ENCODE data around the gene GPX3.

Gene GPX3

DNA sequence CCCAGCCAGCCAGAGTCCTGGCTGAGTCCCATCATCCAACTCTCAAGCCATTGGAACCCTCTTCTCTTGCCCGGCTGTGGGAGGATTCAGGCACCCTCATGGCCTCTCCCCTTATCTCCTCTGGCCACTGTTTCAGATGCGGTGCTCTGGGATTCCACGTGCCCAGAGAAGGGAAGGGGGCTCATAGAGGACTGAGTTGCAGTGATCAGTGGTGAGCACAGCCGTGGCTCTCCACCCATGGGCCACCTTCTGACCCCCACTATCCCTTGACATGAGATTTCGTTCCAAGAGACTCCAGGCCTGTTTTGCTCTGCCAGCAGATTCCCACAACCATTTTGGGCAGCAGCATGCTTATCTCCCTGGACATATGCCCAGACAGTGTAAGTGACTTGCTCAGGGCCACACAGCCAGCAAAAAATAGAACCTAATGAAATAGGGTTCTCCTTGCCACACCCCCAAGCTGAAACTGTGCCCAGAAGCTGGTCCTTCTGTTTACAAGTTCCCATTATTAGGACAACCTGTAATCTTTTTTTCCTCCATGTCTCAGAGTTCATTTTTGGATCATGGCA, 2.7 kb downstream of the GPX3 start:
- Histone ChIP-seq H3K4me2 (ENCODE audit: low read length) (no peak overlapping the region), H2AFZ (ENCODE audit: low read depth, low read length) (no peak overlapping the region), H3K27me3 (ENCODE audit: low read depth, low read length) (no peaks in the 10 kb centered on the region), H3K4me3 (ENCODE audit: low read length) (no peak overlapping the region), H3K27ac (ENCODE audit: low read length) (no peak overlapping the region), H3K9me3 (ENCODE audit: insufficient read depth, low read length) (no peaks in the 10 kb centered on the region), H3K4me1 (ENCODE audit: low read length) (no peaks in the 10 kb centered on the region), H4K20me1 (ENCODE audit: insufficient read depth, low read length) (no peaks in the 10 kb centered on the region), H3K36me3 (replicated peaks; ENCODE audit: low read depth, low read length) (peaks cover 3% of the 10 kb centered on the region), H3K9ac (ENCODE audit: low read length) (no peak overlapping the region), H3K79me2 (ENCODE audit: low read length) (no peaks in the 10 kb centered on the region)
- TF ChIP-seq, protein P1, sequence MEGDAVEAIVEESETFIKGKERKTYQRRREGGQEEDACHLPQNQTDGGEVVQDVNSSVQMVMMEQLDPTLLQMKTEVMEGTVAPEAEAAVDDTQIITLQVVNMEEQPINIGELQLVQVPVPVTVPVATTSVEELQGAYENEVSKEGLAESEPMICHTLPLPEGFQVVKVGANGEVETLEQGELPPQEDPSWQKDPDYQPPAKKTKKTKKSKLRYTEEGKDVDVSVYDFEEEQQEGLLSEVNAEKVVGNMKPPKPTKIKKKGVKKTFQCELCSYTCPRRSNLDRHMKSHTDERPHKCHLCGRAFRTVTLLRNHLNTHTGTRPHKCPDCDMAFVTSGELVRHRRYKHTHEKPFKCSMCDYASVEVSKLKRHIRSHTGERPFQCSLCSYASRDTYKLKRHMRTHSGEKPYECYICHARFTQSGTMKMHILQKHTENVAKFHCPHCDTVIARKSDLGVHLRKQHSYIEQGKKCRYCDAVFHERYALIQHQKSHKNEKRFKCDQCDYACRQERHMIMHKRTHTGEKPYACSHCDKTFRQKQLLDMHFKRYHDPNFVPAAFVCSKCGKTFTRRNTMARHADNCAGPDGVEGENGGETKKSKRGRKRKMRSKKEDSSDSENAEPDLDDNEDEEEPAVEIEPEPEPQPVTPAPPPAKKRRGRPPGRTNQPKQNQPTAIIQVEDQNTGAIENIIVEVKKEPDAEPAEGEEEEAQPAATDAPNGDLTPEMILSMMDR (IDR thresholded peaks at IDR 0.05; ENCODE audit: low read depth, low read length) = no peak
- TF ChIP-seq EZH2phosphoT487 (IDR thresholded peaks at IDR 0.05; ENCODE audit: low read depth) = no peak

DNA sequence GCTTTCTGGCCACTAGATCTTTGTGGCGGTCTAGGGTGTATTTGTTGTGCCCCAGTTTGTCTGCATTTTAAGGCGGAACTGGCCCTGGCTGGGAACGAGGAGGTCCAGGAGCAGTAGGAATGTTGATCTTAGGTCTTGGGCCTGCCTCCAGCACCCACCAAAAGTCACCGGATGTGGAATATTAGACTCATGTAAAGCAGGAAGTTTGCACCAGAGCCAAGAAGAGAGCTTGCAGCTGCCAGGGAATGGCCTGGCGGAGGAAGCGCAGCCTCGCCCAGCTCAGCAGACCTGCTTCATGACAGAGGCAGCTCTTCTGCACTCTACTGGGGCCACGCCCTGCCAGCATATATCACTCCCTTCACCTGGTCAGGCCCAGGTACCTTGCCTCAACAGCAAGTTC, 3.3 kb downstream of the GPX3 start:
- Histone ChIP-seq H2AFZ (ENCODE audit: low read depth, low read length) (no peak overlapping the region), H3K4me2 (ENCODE audit: low read length) (no peak overlapping the region), H3K27ac (ENCODE audit: low read length) (no peak overlapping the region), H3K4me1 (ENCODE audit: low read length) (no peaks in the 10 kb centered on the region), H3K9ac (ENCODE audit: low read length) (no peak overlapping the region), H3K36me3 (replicated peaks; ENCODE audit: low read depth, low read length) (peaks cover 5% of the 10 kb centered on the region), H4K20me1 (ENCODE audit: insufficient read depth, low read length) (no peaks in the 10 kb centered on the region), H3K4me3 (ENCODE audit: low read length) (no peak overlapping the region), H3K9me3 (ENCODE audit: insufficient read depth, low read length) (no peaks in the 10 kb centered on the region), H3K27me3 (ENCODE audit: low read depth, low read length) (no peaks in the 10 kb centered on the region), H3K79me2 (ENCODE audit: low read length) (no peaks in the 10 kb centered on the region)
- TF ChIP-seq, protein P1 (IDR thresholded peaks at IDR 0.05; ENCODE audit: low read depth, low read length) = no peak
- TF ChIP-seq EZH2phosphoT487 (IDR thresholded peaks at IDR 0.05; ENCODE audit: low read depth) = no peak

DNA sequence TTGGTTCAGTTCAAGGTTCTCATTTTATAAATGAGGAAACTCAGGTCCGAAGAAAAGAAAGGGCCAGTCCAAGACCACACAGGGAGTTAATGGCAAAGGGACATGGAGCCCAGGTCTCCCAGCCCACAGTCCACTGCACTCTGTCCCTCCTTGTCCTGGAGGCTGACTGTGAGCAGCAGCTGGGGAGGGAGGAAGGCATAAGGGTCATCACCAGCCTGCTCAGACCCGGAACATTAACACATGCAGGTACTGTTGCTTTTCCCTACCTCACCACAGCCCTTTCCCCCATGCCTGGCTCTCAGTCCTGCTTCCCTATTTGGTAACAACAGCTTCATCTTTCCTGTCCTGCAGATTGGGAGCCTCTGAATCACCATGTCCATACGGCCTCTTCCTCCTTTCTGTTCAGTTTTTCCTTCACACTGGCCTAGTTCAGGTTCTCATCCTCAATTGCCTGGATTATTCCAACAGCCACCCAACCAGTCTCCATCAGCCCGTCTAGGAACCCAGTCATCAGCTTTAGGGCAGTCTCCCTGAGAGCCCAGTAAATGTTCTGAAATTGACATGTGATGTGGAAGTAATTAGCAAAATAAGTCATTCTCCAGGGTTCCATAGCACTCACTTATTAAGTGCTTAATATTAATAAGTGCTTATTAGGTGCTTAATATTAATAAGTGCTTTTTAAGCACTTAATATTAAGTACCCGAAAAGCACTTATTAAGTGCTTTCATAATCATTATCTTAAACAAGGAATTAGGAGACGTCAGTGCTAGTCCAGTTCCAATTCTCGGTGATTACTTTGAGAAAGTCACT, 4.3 kb downstream of the GPX3 start:
- Histone ChIP-seq H2AFZ (ENCODE audit: low read depth, low read length) (no peak overlapping the region), H3K4me2 (ENCODE audit: low read length) (no peak overlapping the region), H3K9me3 (ENCODE audit: insufficient read depth, low read length) (no peaks in the 10 kb centered on the region), H4K20me1 (ENCODE audit: insufficient read depth, low read length) (no peaks in the 10 kb centered on the region), H3K4me1 (ENCODE audit: low read length) (no peaks in the 10 kb centered on the region), H3K9ac (ENCODE audit: low read length) (no peak overlapping the region), H3K27me3 (ENCODE audit: low read depth, low read length) (no peaks in the 10 kb centered on the region), H3K4me3 (ENCODE audit: low read length) (no peak overlapping the region), H3K27ac (ENCODE audit: low read length) (no peak overlapping the region), H3K36me3 (replicated peaks; ENCODE audit: low read depth, low read length) (peaks cover 10% of the 10 kb centered on the region), H3K79me2 (ENCODE audit: low read length) (no peaks in the 10 kb centered on the region)
- TF ChIP-seq, protein P1 (IDR thresholded peaks at IDR 0.05; ENCODE audit: low read depth, low read length) = no peak
- TF ChIP-seq EZH2phosphoT487 (IDR thresholded peaks at IDR 0.05; ENCODE audit: low read depth) = no peak

DNA sequence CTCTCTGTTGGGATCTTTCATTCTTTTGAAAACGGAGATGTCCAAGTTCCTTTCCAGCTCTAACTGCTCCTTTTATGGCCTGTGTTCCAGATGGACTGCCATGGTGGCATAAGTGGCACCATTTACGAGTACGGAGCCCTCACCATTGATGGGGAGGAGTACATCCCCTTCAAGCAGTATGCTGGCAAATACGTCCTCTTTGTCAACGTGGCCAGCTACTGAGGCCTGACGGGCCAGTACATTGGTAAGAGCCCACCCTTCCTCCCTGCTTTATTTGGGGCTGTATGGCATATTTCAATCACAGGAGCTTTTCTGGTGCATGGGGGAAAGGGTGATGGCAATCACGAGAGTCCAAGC, 4.8 kb downstream of the GPX3 start:
- H3K4me1 ChIP-seq (ENCODE audit: low read length) = no peaks in the 10 kb centered on the region
- H4K20me1 ChIP-seq (ENCODE audit: insufficient read depth, low read length) = no peaks in the 10 kb centered on the region
- H3K27ac ChIP-seq (ENCODE audit: low read length) = no peak overlapping the region
- H3K27me3 ChIP-seq (ENCODE audit: low read depth, low read length) = no peaks in the 10 kb centered on the region
- no peaks in the 10 kb centered on the region for H3K79me2 ChIP-seq (ENCODE audit: low read length)
- H3K36me3 ChIP-seq (replicated peaks; ENCODE audit: low read depth, low read length) = peaks cover 16% of the 10 kb centered on the region
- TF ChIP-seq, protein P1 (IDR thresholded peaks at IDR 0.05; ENCODE audit: low read depth, low read length) = no peak
- TF ChIP-seq EZH2phosphoT487 (IDR thresholded peaks at IDR 0.05; ENCODE audit: low read depth) = no peak
- H3K4me2 ChIP-seq (ENCODE audit: low read length) = no peak overlapping the region
- H3K9me3 ChIP-seq (ENCODE audit: insufficient read depth, low read length) = no peaks in the 10 kb centered on the region
- H3K9ac ChIP-seq (ENCODE audit: low read length) = no peak overlapping the region
- no peak overlapping the region for H3K4me3 ChIP-seq (ENCODE audit: low read length)
- no peak overlapping the region for H2AFZ ChIP-seq (ENCODE audit: low read depth, low read length)

All from OCI-LY3 (cell line).